Measurements from ENCODE around the gene KRTAP5-8. TPM values are rescaled to one million over a fixed set of nuclear protein-coding genes. Genes with fewer than 3 reads are reported as not detected.
"Not testable (repeated sequence)": the region's sequence is repeated elsewhere in the genome, so short reads cannot be mapped to it uniquely, and the experiment has no call there.

The KRTAP5-8 gene
- total RNA-seq, 1 donor from 2014 or later = not detected

DNA sequence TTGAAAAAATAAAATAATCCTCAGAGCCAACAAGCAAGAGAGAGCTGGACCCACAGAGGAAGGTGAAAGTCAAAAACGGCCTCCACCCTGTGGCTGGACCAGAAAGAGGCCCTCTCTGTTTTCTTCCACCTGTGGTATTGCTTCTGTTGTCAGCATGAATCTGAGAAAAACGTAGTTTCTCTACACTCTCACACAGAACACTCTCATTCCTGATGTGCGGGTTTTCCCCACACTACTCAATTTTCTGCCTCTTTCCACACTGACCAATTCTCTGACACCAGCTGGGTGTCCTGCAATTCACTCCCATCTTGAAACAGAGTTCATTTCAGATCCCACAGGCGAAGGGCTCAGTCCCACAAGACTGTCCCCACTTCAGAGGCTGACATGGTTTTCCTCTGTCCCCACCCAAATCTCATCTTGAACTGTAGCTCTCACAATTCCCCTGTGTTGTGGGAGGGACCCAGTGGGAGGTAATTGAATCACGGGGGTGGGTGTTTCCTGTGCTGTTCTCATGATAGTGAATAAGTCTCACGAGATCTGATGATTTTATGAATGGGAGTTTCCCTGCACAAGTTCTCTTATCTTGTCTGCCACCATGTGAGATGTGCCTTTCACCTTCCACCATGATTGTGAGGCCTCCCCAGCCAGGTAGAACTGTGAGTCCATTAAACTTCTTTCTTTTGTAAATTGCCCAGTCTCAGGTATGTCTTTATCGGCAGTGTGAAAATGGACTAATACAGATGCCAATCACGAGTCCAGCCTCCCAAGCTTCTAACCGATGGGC lies 2.9 kb downstream of the KRTAP5-8 start:
- ATAC-seq; intact Hi-C loops (cut with micrococcal nuclease); DNase-seq: not testable (repeated sequence)

DNA sequence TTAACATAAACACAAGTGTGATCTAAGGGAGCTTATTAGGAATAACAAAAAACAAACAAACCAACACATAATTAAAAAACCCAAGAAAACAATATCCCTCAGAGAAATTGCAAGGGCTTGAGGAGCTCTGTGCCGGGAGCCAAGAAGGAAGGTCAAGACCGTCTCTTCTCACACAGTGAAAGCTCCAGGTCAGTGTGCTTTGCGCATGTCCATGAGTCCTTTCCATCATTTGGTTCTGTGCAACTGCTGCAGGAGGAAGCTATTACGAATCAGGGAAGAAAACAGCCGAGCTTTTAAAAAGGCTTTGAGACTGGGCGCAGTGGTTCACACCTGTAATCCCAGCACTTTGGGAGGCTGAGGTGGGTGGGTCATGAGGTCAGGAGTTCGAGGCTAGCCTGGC lies 4.6 kb downstream of the KRTAP5-8 start:
- DNase-seq = no peak
- intact Hi-C loops (cut with micrococcal nuclease) = no loop called here
- no peak for ATAC-seq

DNA sequence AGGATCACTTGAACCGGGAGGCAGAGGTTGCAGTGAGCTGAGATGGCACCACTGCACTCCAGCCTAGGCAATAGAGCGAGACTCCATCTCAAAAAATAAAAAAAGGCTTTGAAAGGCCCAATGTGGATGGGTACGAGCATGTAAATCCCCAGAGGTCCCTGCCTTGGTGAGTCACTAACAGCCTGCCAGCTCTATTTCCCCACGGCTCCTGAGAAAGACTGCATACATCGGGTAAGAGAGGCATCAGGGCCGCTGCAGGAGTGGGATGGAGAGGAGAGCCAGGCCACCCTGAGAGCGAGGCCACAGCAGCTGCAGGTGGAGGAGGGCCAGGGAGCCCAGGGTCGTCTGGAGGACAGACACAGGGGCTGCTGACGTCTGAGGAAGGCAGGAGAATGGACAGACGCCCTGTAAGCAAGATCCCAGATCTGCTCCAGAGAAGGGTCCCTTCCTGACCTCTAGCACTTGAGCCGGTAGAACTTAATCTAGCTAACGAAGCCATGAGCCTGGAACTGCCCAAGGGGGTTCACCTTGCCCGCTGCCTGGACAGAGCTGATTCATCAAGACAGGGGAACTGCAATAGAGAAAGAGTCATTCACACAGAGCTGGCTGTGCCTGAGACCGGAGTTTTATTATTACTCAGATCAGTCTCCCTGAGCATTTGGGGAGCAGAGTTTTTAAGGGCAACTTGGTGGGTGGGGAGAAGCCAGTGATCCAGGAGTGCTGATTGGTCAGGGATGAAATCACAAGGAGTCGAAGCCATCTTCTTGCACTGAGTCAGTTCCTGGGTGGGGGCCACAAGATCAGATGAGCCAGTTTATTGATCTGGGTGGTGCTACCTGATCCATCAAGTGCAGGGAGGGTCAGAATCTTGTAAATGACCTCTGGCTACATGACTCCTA lies 5.3 kb downstream of the KRTAP5-8 start:
- DNase-seq = no peak
- intact Hi-C loops (cut with micrococcal nuclease) = no loop called here
- ATAC-seq = no peak

DNA sequence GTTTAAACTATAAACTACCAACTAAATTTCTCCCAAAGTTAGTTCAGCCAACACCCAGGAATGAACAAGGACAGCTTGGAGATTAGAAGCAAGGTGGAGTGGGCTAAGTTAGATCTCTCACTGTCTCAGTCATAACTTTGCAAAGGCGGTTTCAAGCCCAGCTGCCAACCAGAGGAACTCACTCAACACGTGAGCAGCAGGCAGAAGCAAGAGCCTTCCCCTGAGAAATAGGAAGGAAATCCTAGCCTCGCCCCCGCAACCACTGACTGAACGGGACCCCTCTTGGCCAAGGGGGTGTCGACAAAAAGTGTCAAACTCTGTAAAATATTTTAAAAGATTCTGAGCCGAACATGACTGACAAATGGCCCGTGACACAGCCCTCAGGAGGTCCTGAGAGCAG lies 6.0 kb downstream of the KRTAP5-8 start:
- no peak for DNase-seq
- intact Hi-C loops (cut with micrococcal nuclease) = no loop called here
- ATAC-seq = no peak

DNA sequence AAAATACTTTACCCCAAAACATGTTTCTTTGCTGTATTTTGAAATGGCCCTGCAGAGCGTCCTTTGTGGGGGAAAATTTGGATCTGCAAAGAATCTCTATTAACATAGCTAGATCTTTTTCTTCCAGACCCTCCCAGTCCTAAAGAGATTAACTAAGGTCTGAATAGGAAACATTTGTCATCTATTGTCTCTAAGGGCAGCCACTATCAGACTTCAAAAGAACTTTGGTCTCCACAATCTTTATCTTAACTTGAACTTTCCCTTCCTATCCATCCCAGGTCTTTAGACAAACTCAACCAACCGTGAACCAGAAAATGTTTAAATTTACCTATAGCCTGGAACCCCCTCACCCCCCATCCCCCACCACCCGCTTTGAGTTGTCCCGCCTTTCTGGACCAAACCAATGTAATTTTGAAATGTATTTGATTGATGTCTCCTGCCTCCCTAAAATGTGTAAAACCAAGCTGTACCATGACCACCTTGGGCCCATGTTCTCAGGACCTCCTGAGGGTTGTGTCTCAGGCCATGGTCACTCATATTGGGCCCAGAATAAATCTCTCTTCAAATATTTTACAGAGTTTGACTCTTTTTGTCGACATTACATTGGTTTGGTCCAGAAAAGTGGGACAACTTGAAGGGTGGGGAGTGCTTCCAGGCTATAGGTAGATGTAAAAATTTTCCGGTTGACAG lies 6.8 kb downstream of the KRTAP5-8 start:
- intact Hi-C loops (cut with micrococcal nuclease) = no loop called here
- DNase-seq (no peak), ATAC-seq (no peak)

DNA sequence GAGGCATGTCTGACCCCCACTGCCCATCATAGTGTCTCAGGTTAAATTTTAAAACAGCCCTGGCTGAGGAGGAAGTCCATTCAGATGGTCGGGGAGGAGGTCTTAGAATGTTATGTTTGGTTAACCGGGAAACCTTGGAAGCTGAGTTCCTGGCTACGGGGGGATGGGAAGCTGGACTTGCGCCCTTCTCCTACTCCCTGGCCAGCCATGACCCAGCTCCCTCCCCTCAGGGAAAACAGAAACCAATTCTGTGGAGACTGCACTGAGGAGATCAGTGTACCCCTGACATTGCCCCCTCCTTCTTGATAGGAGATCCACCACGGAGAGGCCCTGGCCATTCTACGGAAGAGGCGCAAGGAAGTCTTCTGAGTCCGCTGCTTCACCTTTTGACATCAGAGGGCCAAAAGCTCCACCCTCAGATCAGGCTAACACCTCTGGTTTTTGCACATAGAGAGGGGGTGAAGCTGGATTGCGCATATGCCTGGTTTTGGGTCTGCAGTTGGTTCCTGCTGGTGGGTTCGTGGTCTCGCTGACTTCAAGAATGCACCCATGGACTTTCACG lies 7.7 kb downstream of the KRTAP5-8 start:
- intact Hi-C loops (cut with micrococcal nuclease) = no loop called here
- no peak for ATAC-seq
- no peak for DNase-seq

DNA sequence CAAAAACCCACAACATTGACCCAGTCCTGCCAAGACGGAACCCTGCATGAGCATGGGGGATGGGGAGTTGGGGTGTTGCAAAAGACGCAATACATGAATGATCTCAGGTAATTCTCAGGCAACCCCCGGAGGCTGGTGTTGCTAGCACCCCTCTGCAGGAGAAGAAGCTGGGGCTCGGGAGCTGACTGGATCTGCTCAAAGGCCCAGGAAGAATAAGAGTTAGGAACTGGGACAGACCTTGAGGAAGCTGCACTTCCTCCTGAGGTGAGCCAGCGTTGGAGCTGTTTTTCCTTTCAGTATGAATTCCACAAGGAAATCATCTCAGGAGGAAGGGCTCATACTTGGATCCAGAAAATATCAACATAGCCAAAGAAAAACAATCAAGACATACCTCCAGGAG lies 10.3 kb downstream of the KRTAP5-8 start, which contains the start of gene KRTAP5-9:
Gene KRTAP5-9, plus strand, starts transcription at position 301 of the 400 bp plus-strand sequence. CDS start 238 bp downstream, outside the sequence.
- ATAC-seq (no peak), DNase-seq (no peak)
- intact Hi-C loops (cut with micrococcal nuclease) = no loop called here

DNA sequence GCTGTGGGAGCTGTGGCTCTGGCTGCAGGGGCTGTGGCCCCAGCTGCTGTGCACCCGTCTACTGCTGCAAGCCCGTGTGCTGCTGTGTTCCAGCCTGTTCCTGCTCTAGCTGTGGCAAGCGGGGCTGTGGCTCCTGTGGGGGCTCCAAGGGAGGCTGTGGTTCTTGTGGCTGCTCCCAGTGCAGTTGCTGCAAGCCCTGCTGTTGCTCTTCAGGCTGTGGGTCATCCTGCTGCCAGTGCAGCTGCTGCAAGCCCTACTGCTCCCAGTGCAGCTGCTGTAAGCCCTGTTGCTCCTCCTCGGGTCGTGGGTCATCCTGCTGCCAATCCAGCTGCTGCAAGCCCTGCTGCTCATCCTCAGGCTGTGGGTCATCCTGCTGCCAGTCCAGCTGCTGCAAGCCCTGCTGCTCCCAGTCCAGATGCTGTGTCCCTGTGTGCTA lies 10.9 kb downstream of the KRTAP5-8 start:
- no peak for DNase-seq
- intact Hi-C loops (cut with micrococcal nuclease) = no loop called here

DNA sequence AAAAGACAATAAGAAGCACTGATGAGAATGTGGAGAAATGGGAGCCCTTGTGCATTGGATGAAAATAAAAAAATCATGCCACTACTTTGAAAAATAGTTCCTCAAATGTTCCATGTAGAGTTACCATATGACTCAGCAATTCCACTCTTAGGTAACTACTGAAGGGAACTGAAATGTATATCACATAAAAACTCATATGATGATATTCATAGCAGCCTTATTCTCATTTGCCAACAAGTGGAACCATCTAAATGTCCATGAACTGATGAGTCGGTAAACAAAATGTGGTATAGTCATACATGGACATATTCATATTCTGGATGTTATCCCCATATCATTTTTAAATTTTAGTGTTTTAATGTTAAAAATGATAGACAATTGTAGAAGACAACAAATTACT lies 13.9 kb downstream of the KRTAP5-8 start:
- ATAC-seq (no peak), DNase-seq (no peak)
- intact Hi-C loops (cut with micrococcal nuclease) = no loop called here

More for the DNA sequence above, 10.9 kb downstream of the KRTAP5-8 start:
- no peak for ATAC-seq

DNA sequence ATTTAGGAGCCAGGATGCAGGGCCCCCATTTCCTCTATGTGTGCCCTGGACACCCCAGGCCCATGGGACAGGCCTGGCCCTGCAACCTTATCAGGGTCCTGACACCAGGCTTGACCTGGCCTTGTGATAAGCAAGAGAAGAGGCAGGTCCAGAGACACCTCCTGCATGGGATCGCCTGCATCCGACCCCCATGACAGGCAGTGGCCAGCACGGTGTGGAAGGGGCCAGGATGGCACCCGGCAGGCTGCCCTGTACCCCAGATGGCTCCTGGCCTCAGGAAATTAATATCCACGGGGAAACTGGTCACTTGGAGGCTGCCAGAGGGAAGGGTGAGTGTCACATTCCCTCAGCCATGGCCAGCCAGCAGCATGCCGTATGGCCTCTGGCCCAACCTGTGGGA lies 17.2 kb downstream of the KRTAP5-8 start:
- intact Hi-C loops (cut with micrococcal nuclease) = no loop called here
- no peak for DNase-seq
- ATAC-seq = no peak

DNA sequence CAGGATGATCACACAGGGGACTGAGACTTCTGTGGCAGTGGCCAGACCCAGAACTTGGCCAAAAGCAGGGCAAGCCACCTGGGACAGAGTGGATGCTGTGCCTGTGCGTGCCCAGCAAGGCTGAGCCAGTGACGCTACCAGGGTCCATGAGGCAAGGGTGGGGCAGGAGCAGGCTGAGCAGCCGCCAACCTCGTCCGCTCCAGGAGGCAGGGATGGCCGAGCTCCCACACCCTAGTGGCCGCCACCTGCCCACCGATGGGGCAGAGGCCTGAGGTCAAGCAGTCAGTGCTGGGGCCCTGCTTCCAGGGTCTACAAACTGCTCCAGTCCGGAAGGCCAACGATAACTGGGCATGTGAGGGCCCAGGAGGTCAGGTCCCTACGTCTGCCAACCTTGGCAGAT lies 17.7 kb downstream of the KRTAP5-8 start:
- ATAC-seq = no peak
- intact Hi-C loops (cut with micrococcal nuclease) = no loop called here
- no peak for DNase-seq

DNA sequence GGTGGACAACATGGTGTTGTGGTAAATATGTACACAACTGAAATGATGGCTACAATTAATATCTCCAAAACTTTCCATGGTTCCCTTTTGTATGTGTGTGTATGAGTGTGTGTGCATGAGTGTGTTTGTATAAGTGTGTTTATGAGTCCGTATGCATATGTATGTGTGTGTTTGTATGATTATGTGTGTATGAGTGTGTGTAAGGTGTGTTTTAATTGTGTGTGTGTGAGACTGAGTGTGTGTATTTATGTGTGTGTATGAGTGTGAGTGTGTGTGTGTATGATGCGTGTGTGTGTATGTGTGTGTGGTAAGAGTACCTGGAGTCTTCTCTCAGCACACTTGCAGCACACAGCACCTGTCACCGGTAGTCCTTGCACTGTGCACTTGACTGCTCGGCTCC lies 18.2 kb downstream of the KRTAP5-8 start:
- ATAC-seq (no peak), DNase-seq (no peak)
- intact Hi-C loops (cut with micrococcal nuclease) = no loop called here

DNA sequence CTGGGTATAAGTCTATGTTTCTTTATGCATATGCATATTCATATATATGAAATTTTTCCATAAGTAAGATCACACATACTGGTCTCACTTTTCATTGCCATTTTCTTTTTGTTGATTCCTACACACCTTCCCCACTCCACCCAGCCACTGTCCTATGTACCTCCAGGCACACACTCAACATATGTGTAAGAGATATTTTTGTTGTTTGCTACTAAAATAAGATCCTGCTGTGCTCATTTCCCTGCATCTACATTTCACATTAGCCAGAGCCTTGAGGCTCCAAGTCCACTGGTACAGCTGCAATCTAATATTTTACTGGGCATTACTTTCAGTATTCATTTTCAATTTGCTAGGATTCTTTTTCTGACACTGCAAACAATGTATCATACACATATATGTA lies 19.4 kb downstream of the KRTAP5-8 start:
- DNase-seq = no peak
- intact Hi-C loops (cut with micrococcal nuclease) = no loop called here
- no peak for ATAC-seq

DNA sequence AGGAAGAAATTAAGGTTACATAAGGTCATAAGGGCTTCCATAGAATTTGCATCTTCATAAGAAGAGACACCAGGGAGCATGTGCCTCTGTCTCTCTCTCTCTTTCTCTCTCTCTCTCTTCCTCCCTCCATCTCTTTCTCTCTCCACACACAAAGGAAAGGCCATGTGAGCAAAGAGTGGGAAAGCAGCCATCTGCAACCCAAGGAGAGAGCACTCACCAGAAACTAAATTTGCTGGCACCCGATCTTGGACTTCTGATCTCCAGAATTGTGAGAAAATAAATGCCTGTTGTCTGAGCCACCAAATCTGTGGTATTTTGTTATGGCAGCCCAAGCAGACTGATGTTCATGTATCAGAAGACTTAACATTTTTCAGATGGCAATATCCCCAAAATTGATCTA lies 21.2 kb downstream of the KRTAP5-8 start:
- intact Hi-C loops (cut with micrococcal nuclease) = no loop called here
- ATAC-seq = no peak
- DNase-seq = no peak

DNA sequence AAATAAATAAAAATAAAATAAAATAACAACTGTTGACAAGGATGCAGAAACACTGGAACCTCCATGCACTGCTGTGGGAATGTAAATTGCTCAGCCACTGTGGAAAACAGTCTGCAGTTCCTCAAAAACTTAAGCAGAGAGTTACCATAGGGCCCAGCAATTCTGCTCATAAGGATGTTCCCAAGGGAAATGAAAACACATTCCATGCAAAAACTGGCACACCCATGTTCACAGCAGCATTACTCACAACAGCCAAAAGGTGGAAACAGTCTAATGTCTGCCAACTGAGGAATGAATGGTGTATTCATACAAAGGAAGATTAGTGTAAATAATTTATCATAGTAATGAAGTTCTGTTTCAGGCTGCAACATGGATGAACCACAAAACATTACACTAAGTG lies 24.3 kb downstream of the KRTAP5-8 start:
- intact Hi-C loops (cut with micrococcal nuclease) = no loop called here
- DNase-seq (no peak), ATAC-seq (no peak)

DNA sequence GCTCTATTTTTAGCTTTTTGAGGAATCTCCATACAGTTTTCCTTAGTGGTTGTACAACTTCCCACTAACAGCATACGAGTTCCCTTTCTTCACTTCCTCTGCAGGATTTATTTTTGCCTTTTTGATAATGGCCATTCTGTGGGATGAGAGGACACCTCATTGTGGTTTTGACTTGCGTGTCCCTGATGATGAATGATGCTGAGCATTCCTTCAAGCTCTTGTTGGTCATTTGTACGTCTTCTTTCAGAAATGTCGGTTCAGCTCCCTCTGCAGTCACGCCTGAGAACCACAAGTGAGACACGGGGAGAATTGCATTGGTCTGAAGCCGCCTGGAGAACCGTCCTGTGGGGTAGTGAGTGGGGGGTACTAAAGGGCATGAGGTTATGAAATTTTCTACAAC lies 25.6 kb downstream of the KRTAP5-8 start:
- intact Hi-C loops (cut with micrococcal nuclease) = no loop called here
- no peak for DNase-seq
- no peak for ATAC-seq

DNA sequence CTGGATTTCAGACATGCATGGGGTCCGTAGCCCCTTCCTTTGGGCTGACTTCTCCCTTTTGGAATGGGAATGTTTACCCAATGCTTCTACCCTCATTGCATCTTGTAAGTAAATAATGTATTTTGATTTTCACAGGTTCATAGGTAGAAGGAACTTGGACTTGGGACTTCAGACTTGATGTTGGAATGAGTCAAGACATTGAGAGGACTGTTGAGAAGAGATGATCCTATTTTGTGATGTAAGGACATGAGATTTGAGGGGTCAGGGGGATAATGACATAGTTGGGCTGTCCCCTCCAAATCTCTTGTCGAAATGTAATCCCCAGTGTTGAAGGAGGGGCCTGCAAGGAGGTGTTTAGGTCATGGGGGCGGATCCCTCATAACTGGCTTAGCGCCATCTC lies 26.6 kb downstream of the KRTAP5-8 start:
- ATAC-seq (no peak), DNase-seq (no peak)
- intact Hi-C loops (cut with micrococcal nuclease) = no loop called here

DNA sequence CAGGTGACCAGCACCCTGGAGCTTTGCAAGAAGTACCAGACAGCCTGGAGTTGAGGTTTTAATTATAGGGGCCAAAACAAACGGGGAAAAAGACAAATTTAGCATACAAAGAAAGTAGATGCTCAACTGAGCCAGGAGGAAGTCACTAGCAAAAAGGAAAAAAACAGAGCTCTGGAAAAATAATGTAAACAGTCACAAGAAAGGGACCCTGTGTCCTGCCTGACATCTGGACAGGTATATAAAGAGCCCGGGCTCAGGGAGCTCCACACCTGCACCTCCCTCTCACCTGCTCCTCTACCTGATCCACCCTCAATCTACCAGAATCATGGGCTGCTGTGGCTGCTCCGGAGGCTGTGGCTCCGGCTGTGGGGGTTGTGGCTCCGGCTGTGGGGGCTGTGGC lies 27.4 kb downstream of the KRTAP5-8 start, which contains the start of gene KRTAP5-10:
Gene KRTAP5-10, plus strand, starts transcription at position 301 of the 400 bp plus-strand sequence. Its CDS starts 25 bp downstream, at position 326.
- intact Hi-C loops (cut with micrococcal nuclease) = no loop called here
- ATAC-seq = no peak
- no peak for DNase-seq

DNA sequence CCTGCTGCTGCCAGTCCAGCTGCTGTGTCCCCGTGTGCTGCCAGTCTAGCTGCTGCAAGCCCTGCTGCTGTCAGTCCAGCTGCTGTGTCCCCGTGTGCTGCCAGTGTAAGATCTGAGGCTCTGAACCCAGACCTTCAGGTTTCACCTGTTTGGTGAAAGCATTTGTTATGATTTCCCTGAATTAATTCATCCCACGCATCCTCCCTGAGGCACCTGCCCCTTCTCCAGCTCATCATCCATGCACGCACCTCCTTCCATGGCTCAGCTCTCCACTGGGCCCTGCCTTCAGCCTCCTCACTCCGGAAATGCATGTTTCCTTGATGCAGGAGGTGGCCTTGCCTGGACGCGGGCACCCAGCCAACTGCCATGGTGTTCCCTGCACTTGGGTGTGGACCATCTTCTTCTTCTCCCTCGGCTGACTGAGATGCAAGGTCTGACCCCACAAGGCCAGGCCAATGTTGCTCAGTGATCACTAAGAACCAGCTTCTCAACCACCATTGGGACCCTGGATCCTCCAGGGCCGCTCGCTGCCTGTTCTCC lies 28.3 kb downstream of the KRTAP5-8 start:
- intact Hi-C loops (cut with micrococcal nuclease) = no loop called here
- ATAC-seq (no peak), DNase-seq (no peak)
